ENCODE measurements around the gene GSTO2. TPM values are rescaled to one million over a fixed set of nuclear protein-coding genes. Genes with fewer than 3 reads are reported as not detected.

Gene GSTO2
- total and polyA plus RNA-seq, 10 of the 15 experiments (the other 5 are each of a cell fraction or from before 2014, with no cell fraction given) = 0.16 to 0.86 (median 0.46) TPM

GRCh38 chr10:104353325-104354048 is 84.5 kb downstream of the GSTO2 start, which contains the start of gene CFAP58 (continued):
- TF ChIP-seq HSF1 (IDR thresholded peaks at IDR 0.05; ENCODE audit: low read depth, low read length) = no peak
- no peak for TF ChIP-seq YBX1 (IDR thresholded peaks at IDR 0.05)
- TF ChIP-seq ZNF217 (IDR thresholded peaks at IDR 0.05) = no peak
- TF ChIP-seq MTA2 (IDR thresholded peaks at IDR 0.05; ENCODE audit: low read depth) = no peak
- no peak for TF ChIP-seq RFX5 (IDR thresholded peaks at IDR 0.05; ENCODE audit: low read depth, low read length)
- TF ChIP-seq E2F8 (IDR thresholded peaks at IDR 0.05; ENCODE audit: low read depth, partially characterized antibody) = no peak
- TF ChIP-seq ELK1 (IDR thresholded peaks at IDR 0.05; ENCODE audit: low read depth, low read length) = no peak
- peak; percentile 25; the same call in 1 of the 2 replicates for TF ChIP-seq CREM (IDR thresholded peaks at IDR 0.05; ENCODE audit: low read depth)
- TF ChIP-seq ZBTB40 (IDR thresholded peaks at IDR 0.05; ENCODE audit: borderline replicate concordance) = peak; percentile 28; the same call in 1 of the 2 replicates
- no peak for TF ChIP-seq MEF2A (IDR thresholded peaks at IDR 0.05; ENCODE audit: insufficient read depth, low read depth, low read length)
- TF ChIP-seq RCOR1 (conservative IDR thresholded peaks at IDR 0.05; ENCODE audit: low read depth, low read length) = no peak
- no peak for TF ChIP-seq MYC (IDR thresholded peaks at IDR 0.05; ENCODE audit: insufficient read depth, insufficient read length, insufficient replicate concordance, low read length, severe bottlenecking)
- TF ChIP-seq HCFC1 (IDR thresholded peaks at IDR 0.05; ENCODE audit: low read length) = no peak
- no peak for TF ChIP-seq CBX5 (IDR thresholded peaks at IDR 0.05; ENCODE audit: low read depth)
- peak; percentile 55; the same call in 1 of the 2 replicates for TF ChIP-seq CREB1 (IDR thresholded peaks at IDR 0.05; ENCODE audit: low read depth)
- TF ChIP-seq BMI1 (IDR thresholded peaks at IDR 0.05; ENCODE audit: borderline replicate concordance) = peak; percentile 95
- no peak for TF ChIP-seq RAD51 (IDR thresholded peaks at IDR 0.05)
- TF ChIP-seq PAX5 (IDR thresholded peaks at IDR 0.05; ENCODE audit: borderline replicate concordance, low read depth, low read length) = no peak
- peak; percentile 14 to 23; a peak in 2 of 4 replicates for TF ChIP-seq IKZF2 (IDR thresholded peaks at IDR 0.05)

All from GM12878 (cell line).